NCI-H82 (cell line): ENCODE data around the gene GATA6.

Source experiments
- DNase-seq: peaks from one replicate; lab custom pipeline; 2025; lab: John Stamatoyannopoulos, UW

GATA6 gene

DNA sequence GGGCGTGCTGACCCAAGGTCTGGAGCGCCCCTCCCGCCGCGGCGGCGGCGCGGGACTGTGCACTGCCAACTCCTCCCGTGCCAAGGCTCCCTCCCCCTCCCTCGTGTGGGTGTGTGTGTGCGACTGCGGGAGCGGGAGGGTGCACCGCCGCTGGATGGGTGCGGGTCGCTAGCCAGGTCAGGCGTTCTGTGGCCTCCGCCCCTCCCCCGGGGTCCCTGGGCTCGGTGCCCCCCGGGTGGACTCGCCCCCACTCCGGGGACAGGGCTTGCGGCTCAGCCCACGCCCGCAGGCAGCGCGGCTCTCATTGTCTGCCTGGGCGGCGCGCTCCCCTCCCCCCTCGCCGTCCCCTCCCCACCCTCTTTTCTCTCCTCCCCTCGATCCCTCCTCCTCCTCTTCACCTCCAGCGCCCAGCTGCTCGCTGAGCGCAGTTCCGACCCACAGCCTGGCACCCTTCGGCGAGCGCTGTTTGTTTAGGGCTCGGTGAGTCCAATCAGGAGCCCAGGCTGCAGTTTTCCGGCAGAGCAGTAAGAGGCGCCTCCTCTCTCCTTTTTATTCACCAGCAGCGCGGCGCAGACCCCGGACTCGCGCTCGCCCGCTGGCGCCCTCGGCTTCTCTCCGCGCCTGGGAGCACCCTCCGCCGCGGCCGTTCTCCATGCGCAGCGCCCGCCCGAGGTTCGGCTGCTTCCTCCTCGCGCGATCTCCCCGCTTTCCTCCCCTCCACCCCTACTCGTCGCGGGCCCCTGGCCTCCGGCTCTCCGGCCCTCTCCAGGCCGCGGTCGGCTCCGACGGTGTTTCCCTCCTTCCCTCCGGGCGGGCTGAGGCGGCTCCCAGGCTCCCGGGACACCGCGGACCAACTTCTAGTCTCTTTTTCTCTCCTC is at the start of gene GATA6:
Gene GATA6, plus strand, starts transcription at position 579 of the 878 bp plus-strand sequence. CDS start 1,556 bp downstream, outside the sequence.
- peak; percentile 89 for DNase-seq

DNA sequence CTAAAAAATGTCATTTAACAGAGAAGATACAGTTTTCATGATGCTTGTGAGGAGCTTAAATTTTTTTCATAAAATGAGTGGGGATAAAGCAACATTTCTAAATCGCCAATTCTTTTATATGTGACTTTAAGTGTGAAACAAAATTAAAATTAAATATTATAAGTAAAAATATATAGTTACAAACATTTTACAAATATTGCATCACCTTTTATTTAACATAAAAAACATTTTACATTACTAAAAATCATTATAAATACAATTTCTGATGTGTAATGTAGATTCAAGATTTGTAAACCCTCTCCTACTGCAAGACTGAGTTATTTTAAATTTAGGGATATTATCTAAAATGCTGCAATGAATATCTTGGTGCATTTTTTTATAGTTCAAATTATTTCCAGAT is 44.4 kb upstream of the GATA6 start:
- no peak for DNase-seq

DNA sequence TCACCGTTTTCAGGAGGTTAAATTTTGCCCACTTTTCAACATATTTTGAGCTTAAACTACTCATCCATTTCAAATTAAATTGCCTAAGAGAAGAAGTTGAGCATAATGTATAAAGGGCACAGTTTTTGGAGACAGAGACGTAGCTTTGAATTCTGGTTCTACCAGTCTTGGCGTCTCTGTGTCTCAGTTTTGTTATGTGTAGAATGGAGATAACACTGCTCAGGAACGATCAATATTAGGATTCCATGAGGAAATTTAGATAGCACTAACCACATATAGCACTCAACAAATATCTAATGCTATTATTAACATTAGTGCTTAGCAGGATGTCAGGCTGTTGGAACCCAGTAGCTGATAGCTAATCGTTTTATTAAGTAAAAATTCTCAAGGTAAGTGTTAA is 40.4 kb upstream of the GATA6 start:
- DNase-seq: no peak

DNA sequence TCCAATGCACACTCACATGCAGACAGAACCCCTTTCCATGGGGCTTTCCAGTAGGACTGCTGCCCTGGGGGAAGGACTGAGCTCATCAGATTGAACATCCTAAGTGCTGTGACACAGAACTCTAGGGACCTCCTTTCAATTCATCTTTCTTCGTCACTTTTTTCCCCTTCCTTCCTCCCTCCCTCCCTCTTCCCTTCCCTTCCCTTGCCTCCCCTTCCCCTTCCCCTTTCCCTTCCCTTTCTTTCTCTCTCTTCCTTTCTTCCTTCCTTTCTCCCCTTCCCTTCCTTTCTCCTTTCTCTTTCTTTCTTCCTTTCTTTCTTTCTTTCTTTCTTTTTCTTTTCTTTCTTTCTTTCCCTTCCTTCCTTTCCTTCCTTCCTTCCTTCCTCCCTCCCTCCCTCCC is 39.6 kb upstream of the GATA6 start:
- DNase-seq: no peak

DNA sequence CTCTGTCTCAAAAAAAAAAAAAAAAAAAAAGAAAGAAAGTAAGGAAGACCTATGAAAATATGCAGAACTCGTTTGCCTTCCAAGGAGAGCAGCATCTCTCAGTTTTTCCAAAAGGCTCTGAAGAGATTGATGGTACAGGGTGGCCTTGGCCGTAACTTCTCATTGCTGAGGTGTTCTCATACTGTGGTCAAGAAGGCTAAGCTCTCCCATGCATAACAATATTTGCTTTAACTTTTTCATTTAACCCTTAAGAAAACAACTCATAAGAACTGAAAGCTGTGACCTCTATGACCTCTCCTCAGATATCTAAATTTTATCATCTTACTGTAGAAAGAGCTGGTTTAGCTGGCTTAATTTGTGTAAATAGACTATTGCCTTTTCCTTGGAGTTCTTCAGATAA is 37.1 kb upstream of the GATA6 start:
- no peak for DNase-seq

DNA sequence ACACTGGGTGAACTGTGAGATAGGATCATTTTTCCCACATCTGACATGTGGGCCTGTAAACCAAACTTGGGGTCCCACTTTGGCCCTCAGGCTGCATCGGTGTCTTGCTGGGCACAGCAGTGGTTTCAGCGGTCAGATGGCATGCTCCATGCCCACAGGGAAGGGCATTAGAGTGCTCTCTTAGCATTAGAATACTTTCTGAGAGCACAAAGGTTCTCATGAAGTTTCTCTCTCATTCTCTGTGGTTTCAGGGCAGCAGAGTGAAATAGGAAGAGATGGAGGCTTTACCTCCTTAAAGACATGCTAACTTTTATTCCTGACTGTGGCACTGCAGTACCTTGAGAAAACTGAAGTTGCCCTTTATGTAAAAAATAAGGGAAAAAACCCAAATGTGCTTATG is 36.6 kb upstream of the GATA6 start:
- no peak for DNase-seq

DNA sequence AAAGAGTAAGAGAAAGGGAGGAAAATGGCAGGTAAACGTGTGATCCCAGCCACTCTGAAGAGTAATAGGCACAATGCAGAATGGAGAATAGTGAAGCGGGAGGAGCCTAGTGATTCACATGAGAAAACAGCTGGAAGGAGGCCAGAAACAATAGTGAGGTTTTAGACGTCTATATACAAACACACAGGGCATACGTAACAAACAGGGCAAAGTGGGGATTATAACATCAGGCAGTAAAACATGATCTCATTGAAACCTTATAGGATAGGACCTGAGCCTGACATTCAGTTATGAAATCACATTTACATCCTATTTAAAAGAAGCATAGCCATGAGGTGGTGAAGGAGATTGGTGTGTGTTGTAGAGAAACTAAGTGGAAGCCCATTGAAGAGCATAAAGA is 33.0 kb upstream of the GATA6 start:
- DNase-seq: no peak

DNA sequence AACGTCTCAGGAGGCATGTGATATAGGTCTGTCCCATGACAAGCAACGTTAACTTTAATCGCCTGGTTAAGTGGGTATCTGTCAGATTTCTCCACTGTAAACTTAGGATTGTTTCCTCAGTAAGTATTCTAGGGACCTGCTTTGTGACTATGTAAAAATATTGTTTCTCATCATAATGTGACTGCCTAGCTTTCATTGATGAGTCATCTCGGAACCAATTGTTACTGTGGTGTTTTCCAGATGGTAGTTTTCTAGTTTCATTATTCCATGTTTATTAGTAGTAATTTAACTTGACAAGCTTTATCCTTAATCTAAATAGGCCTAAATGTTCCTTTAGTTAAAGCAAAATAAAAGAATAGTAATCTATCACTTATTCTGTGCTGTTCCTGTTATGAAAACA is 28.2 kb upstream of the GATA6 start:
- DNase-seq: no peak

DNA sequence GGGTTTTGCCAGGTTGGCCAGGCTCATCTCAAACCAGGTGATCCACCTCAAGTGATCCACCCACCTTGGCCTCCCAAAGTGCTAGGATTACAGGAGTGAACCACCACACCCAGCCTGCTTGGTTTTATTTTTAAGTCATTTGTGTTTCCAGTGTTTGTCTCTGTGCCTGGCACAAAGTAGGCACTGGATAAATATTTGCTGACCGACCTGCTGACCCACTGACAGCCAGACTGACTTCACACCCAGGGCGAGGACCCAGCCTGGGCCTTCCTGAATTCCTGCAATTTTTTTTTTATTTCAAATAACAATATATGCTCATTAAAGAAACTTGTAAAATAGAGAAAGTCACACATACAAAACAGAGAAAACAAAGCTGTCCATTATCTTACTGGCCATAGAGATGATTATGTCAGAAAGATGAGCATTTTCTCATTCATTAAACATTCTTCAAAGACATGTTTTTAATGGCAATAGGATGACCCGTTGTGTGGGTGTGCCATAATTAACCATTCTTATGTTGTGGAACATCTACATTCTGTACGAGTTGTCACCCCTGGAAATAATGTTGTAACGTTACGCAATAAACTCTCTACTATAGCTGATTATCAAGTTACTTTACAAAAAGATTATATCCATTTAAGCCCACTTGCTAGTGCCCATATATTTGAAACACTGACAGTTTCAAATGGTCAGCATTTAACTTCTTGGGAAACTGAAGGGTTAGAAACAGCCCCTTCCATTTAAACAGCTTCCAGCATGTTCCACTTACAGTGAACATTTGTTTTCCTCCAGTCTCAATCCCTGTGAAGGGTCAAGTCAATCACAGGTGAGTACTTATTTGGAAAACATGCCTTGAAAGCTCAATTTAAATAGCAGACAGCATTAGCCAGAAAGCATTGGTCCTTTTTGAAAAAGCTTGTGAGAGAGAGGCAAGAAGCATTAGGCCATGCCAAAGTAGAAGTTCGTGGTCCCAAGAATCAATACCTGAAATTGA is 25.7 kb upstream of the GATA6 start:
- DNase-seq: no peak

DNA sequence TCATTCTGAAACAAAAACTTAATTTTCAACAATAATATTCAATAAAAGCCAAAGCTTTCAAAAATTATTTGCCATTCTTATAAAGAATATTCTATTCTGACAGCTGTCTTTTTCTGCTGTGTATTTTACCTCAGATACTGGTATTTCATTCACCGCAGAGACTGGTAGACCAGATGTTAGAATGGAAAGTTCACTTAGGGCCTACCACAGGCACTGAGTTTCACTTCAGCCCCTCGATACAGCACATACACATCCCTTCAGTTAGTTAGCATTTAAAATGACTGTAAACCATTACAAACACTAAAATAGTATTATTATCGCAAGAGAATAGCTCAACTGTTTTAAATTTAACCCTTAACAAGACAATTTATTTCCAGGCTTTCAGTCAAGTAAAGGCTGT is 24.2 kb upstream of the GATA6 start:
- no peak for DNase-seq

DNA sequence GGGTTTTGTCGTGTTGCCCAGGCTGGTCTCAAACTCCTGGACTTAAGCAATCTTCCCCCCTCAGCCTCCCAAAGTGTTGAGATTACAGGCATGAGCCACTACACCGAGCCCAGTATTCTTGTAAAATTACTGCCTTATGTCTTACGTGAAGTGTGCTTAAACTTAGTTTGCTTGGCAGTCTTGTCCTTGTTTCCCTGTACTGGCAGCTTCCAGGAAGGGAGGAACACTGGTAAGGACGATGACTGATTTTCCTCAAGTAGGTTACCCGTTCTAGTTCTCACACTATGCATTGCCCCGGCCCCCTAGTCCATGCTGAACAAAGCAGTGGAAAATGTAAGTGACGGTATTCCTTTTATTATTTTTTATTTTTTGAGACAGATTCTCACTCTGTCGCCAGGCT is 19.7 kb upstream of the GATA6 start:
- no peak for DNase-seq

DNA sequence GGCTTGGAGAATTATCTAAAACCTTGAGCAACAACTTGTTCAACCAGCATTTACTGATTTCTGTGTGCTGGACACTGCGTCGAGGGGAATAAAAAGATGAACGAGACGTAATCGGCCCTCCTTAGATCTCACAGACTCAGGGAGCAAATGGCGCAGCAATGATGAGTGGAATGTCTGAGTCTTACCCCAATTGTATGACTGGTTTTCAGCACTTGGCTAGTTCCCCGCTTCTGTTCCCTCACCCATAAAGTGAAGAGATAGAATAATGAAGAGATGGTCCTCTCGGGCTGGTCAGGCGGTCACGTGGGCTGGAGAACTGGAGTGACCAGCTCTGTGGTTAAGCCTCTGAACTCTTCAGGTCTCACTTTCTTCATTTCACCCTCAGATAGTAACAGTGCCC is 17.3 kb upstream of the GATA6 start:
- DNase-seq: no peak

DNA sequence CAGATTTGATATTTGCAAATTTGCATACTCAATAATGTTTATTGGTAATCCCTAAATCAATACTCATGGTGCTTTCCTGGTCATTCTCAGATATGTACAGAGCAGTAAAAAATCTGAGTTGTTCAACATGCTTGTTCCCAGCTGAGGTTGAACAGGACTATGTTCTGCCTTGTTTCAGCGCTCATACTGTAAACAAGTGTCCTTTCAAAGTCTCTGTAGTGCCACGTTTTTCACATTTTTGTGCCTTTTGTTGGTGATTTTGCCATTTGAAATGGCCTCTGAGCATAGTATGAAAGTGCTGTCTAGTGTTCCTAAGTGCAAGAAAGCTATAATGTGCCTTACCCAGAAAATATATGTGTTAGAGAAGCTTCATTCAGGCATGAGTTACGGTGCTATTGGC is 16.0 kb upstream of the GATA6 start:
- DNase-seq: no peak

DNA sequence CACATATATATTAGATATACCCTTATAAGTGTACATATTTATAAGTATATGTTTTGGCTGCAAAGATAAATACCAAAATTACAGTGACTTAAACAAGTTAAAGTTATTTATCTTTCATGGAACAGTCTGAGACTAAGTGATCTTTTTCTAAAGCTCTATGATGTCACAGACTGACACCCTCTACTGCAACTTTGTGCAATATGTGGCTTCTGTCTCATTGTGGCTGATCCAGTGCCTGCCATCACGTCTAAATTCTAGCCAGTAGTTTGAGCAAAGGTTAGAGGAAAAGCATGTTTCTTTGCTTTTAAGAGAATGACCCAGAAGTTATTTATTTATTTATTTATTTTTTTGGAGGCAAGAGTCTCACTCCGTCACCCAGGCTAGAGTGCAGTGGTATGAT is 13.8 kb upstream of the GATA6 start:
- no peak for DNase-seq

DNA sequence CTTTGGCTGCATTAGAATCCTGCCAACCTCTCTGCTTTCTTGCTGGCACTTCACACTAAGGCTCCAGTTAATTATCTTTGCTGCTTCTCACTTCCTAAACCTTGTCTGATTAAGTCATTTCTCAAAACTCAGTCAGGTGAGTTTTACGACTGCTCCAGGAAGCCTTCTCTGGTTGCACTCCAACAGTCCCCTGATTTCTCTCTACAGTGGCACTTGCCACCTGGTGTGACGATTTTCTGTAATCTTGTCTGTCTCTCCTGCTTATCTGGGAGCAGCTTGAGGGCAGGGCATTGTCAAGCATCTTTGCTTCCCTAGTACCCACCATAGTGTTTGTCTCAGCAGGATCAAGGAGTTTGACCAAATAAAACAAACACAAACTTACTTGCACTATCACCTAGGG is 10.4 kb upstream of the GATA6 start:
- no peak for DNase-seq

DNA sequence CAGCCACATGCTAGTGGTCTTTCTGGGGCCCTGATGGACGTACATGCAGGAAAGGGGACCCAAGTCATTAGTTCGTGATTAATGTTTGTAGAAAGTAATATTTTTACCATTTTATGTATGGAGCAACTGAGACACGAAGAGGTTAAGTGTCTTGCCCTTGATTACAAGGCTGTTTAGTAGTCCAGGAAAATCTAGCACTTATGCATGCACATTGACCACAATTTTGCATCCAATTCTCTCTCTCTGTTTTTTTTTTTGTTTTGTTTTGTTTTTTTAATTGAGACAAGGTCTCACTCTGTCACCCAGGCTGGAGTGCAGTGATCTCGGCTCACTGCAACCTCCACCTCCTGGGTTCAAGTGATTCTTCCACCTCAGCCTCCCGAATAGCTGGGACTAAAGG is 8.3 kb upstream of the GATA6 start:
- DNase-seq: no peak

DNA sequence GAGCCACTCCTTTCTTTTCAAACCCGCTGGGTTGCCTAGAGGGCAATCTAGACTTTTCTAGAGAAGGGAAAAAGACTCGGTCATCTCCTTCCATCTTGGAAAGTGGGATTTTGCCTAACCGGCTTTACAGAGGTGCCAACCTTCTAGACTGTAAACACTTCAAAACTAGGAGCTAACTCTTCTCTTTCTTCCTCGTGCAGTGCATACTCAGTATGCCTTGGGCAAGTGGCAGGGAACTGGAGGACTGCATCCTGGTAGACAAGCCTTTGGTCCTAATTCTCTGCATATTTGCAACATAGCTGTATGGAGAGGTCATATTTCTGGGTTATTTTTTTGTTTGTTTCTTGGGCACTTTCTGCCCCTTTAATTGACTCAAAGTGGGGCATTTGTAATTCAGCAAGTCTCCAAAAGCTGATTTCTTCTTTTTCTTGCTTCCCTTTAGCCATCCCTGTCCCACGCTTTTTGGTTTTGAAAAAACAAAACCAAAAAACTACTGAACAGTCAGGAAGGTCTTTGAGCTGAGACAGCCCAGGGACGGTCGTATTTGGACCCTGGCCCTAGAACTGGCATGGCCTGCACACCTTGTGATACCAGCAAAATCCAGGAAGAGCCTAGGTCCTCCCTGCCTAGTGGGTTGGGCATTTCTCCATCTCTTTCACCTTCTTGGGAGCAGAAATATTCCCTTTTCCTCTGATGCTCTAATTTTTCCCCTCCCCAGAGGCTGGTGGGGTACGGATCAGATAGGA is 5.8 kb upstream of the GATA6 start:
- no peak for DNase-seq

DNA sequence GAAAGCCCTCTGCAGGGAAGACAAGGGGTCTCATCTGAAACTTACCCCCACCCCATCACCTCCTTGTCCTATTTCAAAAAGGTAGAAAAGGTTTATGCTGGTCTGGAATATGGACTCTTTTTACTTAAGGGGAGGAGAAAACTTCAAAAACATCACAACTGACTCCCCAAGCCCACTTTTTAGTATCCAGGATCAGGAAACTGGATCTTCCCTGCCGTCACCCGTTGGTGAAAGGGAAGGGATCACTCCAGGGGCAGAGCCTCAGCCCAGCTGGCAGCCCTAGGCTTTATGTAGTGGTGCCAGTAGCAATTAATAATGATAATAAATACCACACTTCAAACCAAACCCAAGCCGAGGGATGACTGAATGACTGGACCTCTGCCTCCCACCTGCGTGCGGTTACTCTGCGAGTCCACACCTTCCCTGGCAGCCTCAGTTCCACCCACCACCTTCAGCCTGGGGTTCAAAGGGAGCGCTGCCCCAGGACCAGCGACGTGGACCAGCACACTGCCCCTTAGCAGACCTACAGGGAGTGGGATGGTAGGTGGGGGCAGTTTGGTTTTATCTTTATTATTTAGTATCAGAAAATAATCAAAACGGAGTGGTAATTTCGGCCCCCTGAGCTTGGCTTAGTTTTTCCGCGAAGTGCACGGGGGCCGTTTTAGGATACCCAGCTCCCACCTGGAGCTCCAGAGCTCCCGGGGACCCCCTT is 4.9 kb upstream of the GATA6 start:
- no peak for DNase-seq

DNA sequence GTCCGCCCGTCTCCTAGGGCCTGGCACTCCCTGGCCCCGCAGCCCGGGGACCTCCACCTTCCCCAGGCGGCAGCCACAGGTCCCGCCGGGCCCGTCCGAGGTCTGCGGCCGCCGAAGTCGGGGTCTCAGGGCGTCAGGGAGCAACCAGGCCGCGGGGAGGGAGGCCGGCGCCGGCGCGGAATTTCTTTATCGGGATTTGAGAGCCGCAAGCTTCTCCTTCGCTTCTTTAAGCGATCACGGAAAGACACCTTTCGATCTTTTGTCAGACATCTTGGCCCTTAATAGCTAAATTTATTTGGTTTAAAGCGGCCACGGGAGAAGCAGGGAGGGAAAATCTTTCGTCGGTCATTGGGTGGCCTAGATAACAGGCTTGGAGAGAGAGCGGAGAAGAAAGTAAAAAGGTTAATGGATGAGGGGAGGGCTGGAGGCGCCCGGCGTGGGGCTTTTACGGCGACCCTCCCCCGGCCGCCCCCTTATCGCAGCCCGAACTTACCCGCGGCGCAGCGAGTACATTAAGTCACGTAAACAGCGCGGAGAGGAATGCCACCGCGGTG is 4.3 kb upstream of the GATA6 start:
- no peak for DNase-seq

DNA sequence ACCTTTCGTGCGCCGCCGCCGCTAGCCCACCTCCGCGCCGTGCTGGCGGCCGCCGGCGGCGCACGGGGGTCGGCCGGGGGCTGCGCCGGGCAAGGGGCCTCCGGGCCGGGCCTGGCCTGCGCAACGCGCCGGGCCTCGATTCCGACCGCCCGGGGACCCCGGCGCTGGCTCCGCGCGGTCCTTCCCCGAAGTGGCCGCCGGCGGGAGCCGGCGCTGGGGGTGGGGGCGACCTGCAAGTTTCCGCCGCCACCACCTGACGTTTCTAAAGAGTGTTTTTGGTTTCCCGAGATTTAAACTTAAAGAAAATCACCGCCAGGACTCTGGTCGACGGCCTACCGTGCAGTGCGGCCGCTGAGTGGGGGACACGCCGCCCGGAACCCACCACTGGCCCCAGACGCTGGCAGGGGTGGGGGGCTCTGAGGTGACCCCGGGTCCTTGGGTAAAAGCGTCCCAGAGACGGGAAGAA is 3.8 kb upstream of the GATA6 start:
- no peak for DNase-seq
